ENCODE measurements around the gene KRTAP12-1. TPM values are rescaled to one million over a fixed set of nuclear protein-coding genes. Genes with fewer than 3 reads are reported as not detected.
"Not testable (repeated sequence)": the region's sequence is repeated elsewhere in the genome, so short reads cannot be mapped to it uniquely, and the experiment has no call there.

KRTAP12-1 gene
- total RNA-seq, 2 donors from 2014 or later, result not detected

GRCh38 chr21:44653123-44653522, 28.8 kb downstream of the KRTAP12-1 start:
- intact Hi-C loops (cut with DNase I), result no loop called here
- ATAC-seq (no peak), DNase-seq (no peak)

GRCh38 chr21:44650973-44651675, 30.8 kb downstream of the KRTAP12-1 start:
- intact Hi-C loops (cut with DNase I), result no loop called here
- no peak for ATAC-seq

GRCh38 chr21:44650265-44650972, 31.5 kb downstream of the KRTAP12-1 start:
- no peak for DNase-seq
- intact Hi-C loops (cut with DNase I), result no loop called here
- ATAC-seq, result no peak

More at GRCh38 chr21:44650973-44651675, 30.8 kb downstream of the KRTAP12-1 start:
- no peak for DNase-seq

GRCh38 chr21:44649521-44650100, 32.4 kb downstream of the KRTAP12-1 start:
- DNase-seq (no peak), ATAC-seq (no peak)
- intact Hi-C loops (cut with DNase I), result no loop called here

GRCh38 chr21:44648557-44649311, 33.2 kb downstream of the KRTAP12-1 start:
- intact Hi-C loops (cut with DNase I), result no loop called here
- DNase-seq, result no peak
- no peak for ATAC-seq

- DNase-seq, result no peak
- intact Hi-C loops (cut with DNase I), result no loop called here
Measured at GRCh38 chr21:44647222-44647552, 34.8 kb downstream of the KRTAP12-1 start.

GRCh38 chr21:44646366-44647221, 35.4 kb downstream of the KRTAP12-1 start, which contains the start of gene KRTAP10-11:
TSS of gene KRTAP10-11 (plus strand) at chr21:44646414. CDS start at chr21:44646459, 45 bp downstream.
- DNase-seq; ATAC-seq; intact Hi-C loops (cut with DNase I): not testable (repeated sequence)

More at GRCh38 chr21:44647222-44647552, 34.8 kb downstream of the KRTAP12-1 start:
- no peak for ATAC-seq

GRCh38 chr21:44644878-44645277, 37.1 kb downstream of the KRTAP12-1 start:
- DNase-seq (no peak), ATAC-seq (no peak)
- intact Hi-C loops (cut with DNase I), result no loop called here

GRCh38 chr21:44643741-44644310, 38.1 kb downstream of the KRTAP12-1 start:
- intact Hi-C loops (cut with DNase I), result no loop called here
- no peak for ATAC-seq
- no peak for DNase-seq

- DNase-seq, result no peak
- no peak for ATAC-seq
- intact Hi-C loops (cut with DNase I), result no loop called here
Measured at GRCh38 chr21:44640761-44641160, 41.2 kb downstream of the KRTAP12-1 start.

GRCh38 chr21:44639331-44639655, 42.7 kb downstream of the KRTAP12-1 start:
- DNase-seq, result no peak
- intact Hi-C loops (cut with DNase I), result no loop called here
- no peak for ATAC-seq

- DNase-seq; ATAC-seq; intact Hi-C loops (cut with DNase I): not testable (repeated sequence)
Measured at GRCh38 chr21:44638506-44639330, 43.2 kb downstream of the KRTAP12-1 start.

- DNase-seq; ATAC-seq; intact Hi-C loops (cut with DNase I): not testable (repeated sequence)
Measured at GRCh38 chr21:44637851-44638348, 44.1 kb downstream of the KRTAP12-1 start.

GRCh38 chr21:44637018-44637850, 44.7 kb downstream of the KRTAP12-1 start, which contains the start of gene KRTAP10-10:
TSS of gene KRTAP10-10 (plus strand) at chr21:44637356. CDS start at chr21:44637418, 62 bp downstream.
- DNase-seq (no peak), ATAC-seq (no peak)
- intact Hi-C loops (cut with DNase I), result no loop called here

GRCh38 chr21:44636209-44637017, 45.5 kb downstream of the KRTAP12-1 start:
- no peak for DNase-seq
- intact Hi-C loops (cut with DNase I), result no loop called here
- no peak for ATAC-seq

GRCh38 chr21:44632067-44632466, 49.9 kb downstream of the KRTAP12-1 start:
- intact Hi-C loops (cut with DNase I), result no loop called here
- ATAC-seq, result no peak

More at GRCh38 chr21:44632067-44632466, 49.9 kb downstream of the KRTAP12-1 start:
- DNase-seq, result no peak

Data from left cardiac atrium (tissue), 4 donors.